Measurements from ENCODE around the gene FLT3LG.
A peak's percentile ranks its signal among the peaks of the same experiment; 100 is the strongest.
"Not testable (repeated sequence)": the region's sequence is repeated elsewhere in the genome, so short reads cannot be mapped to it uniquely, and the experiment has no call there.

Gene FLT3LG

GRCh38 chr19:49463960-49464740 lies 9.9 kb upstream of the FLT3LG start:
- no peak for DNase-seq

- DNase-seq = no peak
Measured at GRCh38 chr19:49465371-49465770, 8.6 kb upstream of the FLT3LG start.

GRCh38 chr19:49468199-49468598 lies 5.8 kb upstream of the FLT3LG start:
- no peak for DNase-seq

DNA sequence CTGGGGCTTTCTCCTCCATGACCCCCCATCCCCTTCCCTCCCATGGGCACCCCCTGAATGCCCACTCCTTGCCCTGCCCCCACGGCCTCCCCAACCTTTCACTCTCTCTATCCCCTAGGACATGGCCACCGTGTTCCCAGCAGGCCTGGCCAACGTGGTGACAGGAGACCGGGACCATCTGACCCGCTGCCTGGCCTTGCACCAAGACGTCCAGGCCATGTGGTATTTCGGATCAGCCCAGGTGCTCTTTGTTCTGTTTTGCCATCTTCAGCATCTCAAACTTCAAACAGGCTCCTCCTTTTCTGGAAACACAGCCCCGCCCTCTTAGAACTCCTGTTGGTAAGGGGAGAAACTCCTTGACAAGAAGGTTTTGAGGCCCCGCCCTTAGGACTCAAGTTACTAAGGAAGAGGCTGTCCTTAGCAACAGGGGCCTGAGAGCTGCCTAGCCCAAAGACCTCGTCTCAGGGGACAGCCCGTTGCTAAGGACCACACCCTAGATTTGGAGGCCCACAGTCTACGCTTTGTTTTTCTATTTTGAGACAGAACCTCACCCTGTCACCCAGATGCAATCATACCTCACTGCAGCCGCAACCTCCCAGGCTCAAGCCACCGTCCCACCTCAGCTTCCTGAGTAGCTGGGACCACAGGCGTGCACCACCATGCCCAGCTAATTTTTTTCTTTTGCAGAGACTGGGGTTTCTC lies 5.1 kb upstream of the FLT3LG start:
- peak; percentile 81 for DNase-seq

- peak; percentile 81 for DNase-seq
Measured at GRCh38 chr19:49469828-49470614, 4.0 kb upstream of the FLT3LG start.

DNA sequence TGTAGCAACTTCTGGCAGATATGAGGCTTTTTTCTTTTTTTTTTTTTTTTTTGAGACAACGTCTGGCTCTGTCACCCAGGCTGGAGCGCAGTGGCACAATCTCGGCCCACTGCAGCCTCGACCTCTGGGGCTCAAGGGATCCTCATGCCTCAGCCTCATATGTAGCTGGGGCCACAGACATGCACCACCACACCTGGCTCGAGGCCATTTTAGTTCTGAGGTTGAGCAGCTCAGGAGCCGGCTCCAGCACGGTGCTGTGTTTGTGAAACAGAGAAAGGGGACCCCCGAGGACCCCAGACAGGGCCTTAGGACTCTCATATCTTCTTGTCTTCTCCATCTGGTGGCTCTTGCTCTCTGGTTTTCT lies 3.4 kb upstream of the FLT3LG start:
- DNase-seq = peak; percentile 58

GRCh38 chr19:49472936-49473335 lies 1.1 kb upstream of the FLT3LG start:
- DNase-seq = no peak

DNA sequence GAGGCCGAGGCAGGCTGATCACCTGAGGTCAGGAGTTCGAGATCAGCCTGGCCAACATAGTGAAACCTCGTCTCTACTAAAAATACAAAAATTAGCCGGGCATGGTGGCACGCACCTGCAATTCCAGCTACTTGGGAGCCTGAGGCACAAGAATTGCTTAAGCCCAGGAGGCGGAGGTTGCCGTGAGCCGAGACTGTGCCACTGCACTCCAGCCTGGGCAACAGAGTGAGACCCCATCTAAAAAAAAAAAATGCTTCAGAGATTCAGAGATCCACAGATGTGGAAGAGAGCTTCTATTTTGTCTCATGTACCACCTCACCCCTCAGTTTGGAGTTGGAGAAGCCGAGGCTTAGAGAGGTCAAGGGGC lies 531 bp upstream of the FLT3LG start:
- DNase-seq = not testable (repeated sequence)

DNA sequence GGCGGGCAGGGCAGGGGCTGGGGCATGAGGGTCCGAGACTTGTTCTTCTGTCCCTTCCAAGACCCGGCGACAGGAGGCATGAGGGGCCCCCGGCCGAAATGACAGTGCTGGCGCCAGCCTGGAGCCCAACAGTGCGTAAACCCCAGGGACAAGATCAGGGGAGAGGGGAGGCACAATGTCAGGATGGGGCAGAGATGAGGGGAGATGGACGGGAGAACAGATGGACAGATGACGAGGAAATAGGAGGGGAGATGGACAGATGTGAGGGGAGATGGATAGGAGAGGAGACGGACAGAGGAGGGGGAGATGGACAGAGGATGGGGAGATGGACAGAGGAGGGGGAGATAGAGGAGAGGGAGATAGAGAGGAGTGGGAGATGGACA lies 518 bp downstream of the FLT3LG start:
- DNase-seq = no peak

- DNase-seq = no peak
Measured at GRCh38 chr19:49475191-49475917, 1.3 kb downstream of the FLT3LG start.

DNA sequence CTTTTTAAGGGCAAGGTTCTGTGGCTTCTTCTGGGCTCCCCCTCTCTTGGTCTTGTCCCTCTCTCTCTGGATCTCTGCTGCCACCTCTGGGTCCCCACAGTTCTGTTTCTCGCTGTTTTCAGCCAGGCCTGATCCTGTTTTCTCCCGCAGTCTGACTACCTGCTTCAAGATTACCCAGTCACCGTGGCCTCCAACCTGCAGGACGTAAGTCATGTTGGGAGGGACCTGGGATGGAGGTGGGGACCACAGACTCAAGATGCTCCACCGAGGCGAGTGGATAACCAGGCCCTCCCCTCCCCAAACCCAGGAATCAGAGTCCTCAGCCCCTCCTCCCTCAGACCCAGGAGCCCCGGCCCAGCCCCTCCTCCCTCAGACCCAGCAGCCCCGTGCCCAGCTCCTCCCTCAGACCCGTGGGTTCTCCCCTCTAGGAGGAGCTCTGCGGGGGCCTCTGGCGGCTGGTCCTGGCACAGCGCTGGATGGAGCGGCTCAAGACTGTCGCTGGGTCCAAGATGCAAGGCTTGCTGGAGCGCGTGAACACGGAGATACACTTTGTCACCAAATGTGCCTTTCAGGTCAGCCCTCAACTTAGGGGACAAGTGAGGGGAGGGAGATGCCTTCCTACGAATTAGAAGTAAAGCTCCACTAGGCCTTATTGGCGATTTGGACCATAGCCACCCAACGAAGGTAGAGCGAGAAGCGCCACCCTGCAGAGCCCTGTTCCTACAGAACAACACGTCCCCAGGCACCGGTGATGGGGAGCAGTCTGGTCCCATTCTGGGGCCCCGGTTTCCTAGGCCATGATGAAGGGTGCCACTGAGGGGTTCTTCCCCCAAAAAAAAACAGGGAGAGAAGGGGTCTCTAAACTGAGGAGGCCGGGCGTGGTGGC lies 2.2 kb downstream of the FLT3LG start:
- DNase-seq = peak; percentile 73

GRCh38 chr19:49479975-49480628 lies 6.1 kb downstream of the FLT3LG start:
- DNase-seq = no peak

DNA sequence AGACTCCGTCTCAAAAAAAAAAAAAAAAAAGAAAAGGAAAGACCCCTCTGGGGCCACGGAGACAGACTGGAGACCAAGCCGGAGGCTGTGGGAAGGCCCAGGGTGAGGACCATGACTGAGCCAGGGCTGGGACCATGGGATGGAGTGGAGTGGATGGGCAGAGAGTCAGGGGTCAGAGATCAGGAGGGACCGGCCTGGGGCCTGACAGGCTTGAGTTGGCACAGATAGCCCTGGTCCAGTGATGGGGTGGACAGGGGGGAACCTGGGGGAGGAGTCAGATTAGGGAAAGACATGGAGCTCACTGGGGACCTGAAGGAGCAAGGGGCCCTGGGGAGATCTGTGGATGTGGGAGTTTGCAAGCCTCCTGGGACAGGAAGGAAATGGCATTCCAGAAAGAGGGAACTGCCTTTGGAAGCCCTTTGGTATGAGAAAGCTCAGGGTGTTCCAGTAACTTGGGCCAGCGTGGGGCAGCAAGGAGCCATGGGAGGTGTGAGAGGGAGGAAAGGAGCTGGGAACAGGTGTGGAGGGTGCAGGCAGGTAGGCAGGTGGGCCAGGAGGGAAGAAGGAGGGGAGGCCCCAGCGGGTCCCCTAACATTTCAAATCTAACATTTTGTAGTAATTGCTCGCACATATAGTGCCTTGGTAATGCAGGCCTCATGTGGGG lies 7.1 kb downstream of the FLT3LG start:
- no peak for DNase-seq

GRCh38 chr19:49486232-49486631 lies 12.2 kb downstream of the FLT3LG start:
- no peak for DNase-seq

DNA sequence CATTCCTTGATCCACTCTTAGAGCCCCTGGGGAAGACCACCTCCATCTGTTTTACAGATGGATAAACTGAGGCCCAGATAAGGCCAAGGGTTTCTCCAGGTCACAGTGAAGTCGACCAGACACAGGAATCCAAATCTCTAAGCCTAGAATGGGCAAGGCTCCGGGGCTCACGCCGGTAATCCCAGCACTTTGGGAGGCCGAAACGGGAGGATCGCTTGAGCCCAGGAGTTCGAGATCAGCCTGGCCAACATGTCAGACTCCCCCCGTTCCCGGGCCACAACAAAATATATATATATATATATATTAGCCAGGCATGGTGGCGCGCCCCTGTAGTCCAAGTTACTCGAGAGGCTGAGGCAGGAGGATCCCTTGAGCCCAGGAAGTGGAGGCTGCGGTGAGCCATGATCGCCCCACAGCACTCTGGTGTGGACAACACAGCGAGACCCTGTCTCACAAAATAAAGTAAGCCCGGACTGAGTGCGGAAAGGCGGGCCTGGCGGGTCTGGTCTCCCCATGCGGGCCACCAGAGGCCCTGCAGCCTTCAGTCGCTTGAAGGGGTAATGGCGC lies 12.8 kb downstream of the FLT3LG start:
- no peak for DNase-seq

DNA sequence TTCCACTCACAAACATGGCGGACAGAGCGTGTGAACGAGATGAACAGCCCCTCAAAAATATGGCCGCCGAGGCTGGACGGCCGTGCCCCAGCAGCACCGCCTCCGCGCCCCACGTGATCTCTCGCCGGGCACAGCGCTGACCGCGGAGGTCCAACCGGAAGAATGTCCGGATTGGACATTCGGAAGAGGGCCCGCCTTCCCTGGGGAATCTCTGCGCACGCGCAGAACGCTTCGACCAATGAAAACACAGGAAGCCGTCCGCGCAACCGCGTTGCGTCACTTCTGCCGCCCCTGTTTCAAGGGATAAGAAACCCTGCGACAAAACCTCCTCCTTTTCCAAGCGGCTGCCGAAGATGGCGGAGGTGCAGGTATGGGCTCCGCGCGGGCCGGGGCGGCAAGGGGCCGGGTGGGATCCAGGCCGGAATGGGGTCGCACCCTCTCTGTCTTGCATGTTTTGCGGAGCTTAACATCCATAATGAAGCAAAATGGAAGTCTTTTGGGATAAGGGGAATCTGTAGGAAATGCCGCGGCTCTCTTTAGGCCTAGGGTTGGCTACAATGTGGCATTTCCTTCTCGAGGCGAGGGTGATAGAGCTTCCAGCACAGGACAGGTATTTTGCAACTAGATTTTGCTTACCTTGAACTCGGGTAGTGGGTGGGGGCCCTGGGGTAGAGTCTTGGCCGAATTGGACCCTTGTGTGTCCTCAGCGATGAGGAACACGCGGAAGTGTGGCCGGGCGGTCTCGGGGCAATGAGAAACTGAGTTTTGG lies 13.4 kb downstream of the FLT3LG start, which contains the start of gene RPL13A:
Gene RPL13A (plus strand): TSS at position 332 of the 769 bp plus-strand sequence. CDS start 22 bp downstream, at position 354.
- DNase-seq = peak; percentile 99

DNA sequence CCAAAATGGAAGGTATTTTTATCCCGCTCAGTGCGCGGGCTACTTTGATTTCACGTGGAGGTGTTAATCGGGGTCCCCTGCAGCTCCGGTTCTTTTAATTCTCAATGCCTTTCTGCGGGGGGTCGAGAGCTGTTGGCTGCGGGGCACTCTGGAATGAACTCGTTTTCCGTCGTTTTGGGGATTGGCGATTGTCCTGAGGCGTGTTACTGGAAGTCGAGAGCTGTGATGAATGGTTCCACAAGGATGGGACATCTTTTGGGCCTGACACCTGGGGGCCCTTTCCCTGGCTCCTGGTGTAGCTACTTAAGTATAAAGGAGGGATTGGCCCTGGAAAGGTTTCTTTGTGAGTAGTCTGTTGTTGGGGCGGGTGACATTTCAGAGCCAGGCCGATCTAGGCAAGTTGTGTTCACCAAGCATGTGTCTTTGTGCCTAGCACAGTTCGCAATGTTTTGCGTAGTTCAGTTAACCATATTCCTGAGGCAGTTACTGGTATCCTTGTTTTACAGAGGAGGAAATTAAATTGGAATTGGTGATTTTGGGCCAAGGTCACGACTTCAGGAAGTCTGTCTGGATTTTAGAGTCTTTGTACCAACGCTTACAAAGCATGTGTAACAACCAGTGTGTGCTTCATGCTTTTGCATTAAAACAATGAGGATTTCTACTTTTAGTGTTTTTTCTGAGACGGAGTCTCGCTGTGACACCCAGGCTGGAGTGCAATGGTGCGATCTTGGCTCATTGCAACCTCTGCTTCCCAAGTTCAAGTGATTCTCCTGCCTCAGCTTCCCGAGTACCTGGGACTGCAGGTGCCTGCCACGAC lies 14.2 kb downstream of the FLT3LG start:
- no peak for DNase-seq

DNA sequence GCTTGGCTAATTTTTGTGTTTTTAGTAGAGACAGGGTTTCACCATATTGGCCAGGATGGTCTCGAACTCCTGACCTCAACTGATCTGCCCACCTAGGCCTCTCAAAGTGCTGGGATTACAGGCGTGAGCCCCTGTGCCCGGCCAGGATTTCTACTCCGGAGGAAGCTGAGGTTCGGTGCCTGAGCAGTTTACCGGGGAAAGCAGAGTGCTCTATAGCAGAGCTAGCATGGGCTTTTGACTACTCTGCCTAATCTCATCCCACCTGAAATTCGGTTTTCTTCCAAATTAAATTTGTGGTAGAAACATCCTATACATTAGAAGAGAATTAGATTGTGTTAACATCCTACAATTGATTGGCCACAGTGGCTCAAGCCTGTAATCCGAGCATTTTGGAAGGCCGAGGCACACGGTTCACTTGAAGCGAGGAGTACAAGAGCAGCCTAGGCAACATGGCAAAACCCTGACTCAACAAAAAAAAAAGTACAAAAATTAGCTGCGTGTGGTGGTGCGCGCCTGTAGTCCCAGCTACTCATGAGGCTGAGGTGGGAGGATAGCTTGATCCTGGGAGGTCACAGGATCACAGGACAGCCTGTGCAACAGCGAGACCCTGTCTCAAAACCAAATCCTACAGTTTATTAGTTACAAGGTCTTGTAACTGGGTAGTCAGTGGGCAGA lies 15.0 kb downstream of the FLT3LG start:
- DNase-seq = no peak

All from activated T-cell treated with anti-CD3 and anti-CD28 coated beads, Interleukin-2, amount 50 U/mL, for 1 hour (primary cell).